Colonic mucosa (tissue), 4 donors: ENCODE results near the gene ZSWIM6. TPM values are rescaled to one million over a fixed set of nuclear protein-coding genes. Genes with fewer than 3 reads are reported as not detected.

ENCODE experiments used
- DNase-seq: peaks from one replicate; pipeline ENCODE4 v3.0.0-alpha.2; 2020
- H3K27ac ChIP-seq: fragments of 200-600 bp; one replicate; pipeline ENCODE4 v1.8.0; 2021
- H3K27me3 ChIP-seq: fragments of 200-600 bp; one replicate; pipeline ENCODE4 v1.8.0; 2021
- H3K36me3 ChIP-seq: fragments of 200-600 bp; one replicate; pipeline ENCODE4 v1.8.0; 2021
- H3K4me1 ChIP-seq: fragments of 200-600 bp; one replicate; pipeline ENCODE4 v1.8.0; 2021; ENCODE audit warnings: mild to moderate bottlenecking
- H3K4me3 ChIP-seq: fragments of 200-600 bp; one replicate; pipeline ENCODE4 v1.8.0; 2021
- H3K9ac ChIP-seq, 2 donors: one replicate each; pipeline ENCODE4 v1.7.0; 2013; ENCODE audit warnings: control low read depth in 2 of 2, low read depth in 2 of 2, low read length in 2 of 2
- H3K9me3 ChIP-seq: fragments of 200-600 bp; one replicate; pipeline ENCODE4 v1.8.0; 2021
- intact Hi-C: fragments of 100-400 bp; cut with DNase I; formaldehyde crosslinking; loops from one replicate; pipeline ENCODE4 v1.14.1; 2022
- total RNA-seq, 2 donors: library from RNA; stranded (reverse); fragmentation: NEBNext Ultra II Directional in 1 of 2; extraction: Animal tissue kit (Norgen Biotek cat#: 25700) in 1 of 2; gene quantifications; one replicate each; pipeline ENCODE4 v1.2.1, GENCODE V29; 2021
- TF ChIP-seq, protein P1 (sequence below): fragments of 200-600 bp; IDR thresholded peaks from one replicate; pipeline ENCODE4 v1.8.0; 2022; ENCODE audit warnings: antibody characterized with exemption, mild to moderate bottlenecking
- donor health status: healthy.
- donor health status: DM: no; HTN: no; CAD: no.
- donor health status: DM: no; HTN: no; CAD: no.

Gene ZSWIM6
- total RNA-seq, 2 donors from 2014 or later, result 16.4 to 24.5 TPM

- Histone ChIP-seq H3K4me1 (no peaks in the 10 kb centered on the region), H3K9me3 (no peaks in the 10 kb centered on the region), H3K4me3 (no peak overlapping the region), H3K27me3 (no peaks in the 10 kb centered on the region), H3K27ac (no peak overlapping the region), H3K36me3 (no peaks in the 10 kb centered on the region), H3K9ac (no peak overlapping the region)
- intact Hi-C loops, result no loop called here
- TF ChIP-seq, protein P1, sequence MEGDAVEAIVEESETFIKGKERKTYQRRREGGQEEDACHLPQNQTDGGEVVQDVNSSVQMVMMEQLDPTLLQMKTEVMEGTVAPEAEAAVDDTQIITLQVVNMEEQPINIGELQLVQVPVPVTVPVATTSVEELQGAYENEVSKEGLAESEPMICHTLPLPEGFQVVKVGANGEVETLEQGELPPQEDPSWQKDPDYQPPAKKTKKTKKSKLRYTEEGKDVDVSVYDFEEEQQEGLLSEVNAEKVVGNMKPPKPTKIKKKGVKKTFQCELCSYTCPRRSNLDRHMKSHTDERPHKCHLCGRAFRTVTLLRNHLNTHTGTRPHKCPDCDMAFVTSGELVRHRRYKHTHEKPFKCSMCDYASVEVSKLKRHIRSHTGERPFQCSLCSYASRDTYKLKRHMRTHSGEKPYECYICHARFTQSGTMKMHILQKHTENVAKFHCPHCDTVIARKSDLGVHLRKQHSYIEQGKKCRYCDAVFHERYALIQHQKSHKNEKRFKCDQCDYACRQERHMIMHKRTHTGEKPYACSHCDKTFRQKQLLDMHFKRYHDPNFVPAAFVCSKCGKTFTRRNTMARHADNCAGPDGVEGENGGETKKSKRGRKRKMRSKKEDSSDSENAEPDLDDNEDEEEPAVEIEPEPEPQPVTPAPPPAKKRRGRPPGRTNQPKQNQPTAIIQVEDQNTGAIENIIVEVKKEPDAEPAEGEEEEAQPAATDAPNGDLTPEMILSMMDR, result no peak
- DNase-seq, result no peak
Measured at GRCh38 chr5:61491861-61492260, 159.8 kb downstream of the ZSWIM6 start.

- TF ChIP-seq, protein P1, result no peak
- intact Hi-C loops, result no loop called here
- DNase-seq, result no peak
- no peak overlapping the region for H3K9ac ChIP-seq
- H3K36me3 ChIP-seq, result no peaks in the 10 kb centered on the region
- H3K9me3 ChIP-seq, result no peaks in the 10 kb centered on the region
- no peak overlapping the region for H3K4me3 ChIP-seq
- H3K4me1 ChIP-seq, result no peaks in the 10 kb centered on the region
- no peaks in the 10 kb centered on the region for H3K27me3 ChIP-seq
- no peak overlapping the region for H3K27ac ChIP-seq
Measured at GRCh38 chr5:61493973-61494372, 161.9 kb downstream of the ZSWIM6 start.

DNA sequence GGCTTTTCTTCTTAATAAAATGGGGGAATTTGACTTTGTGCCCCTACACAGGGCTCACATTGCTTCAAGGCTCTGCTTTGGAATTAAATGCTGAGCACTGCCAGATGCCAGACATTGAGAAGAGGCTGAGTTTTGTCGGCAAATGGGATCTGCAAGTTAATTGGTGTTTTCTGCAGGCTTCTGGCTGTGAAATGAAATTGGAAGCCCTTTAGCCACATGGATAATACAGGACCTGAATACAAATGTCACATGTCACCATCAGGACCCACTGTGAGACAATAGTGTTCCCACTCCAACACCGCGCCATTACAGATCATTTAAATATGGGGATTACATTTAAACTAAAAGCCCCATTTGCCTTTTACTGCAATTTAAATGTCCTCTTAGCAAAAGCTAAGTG, 164.4 kb downstream of the ZSWIM6 start:
- Histone ChIP-seq H3K27ac (no peak overlapping the region), H3K27me3 (no peaks in the 10 kb centered on the region), H3K9ac (no peak overlapping the region), H3K4me3 (no peak overlapping the region), H3K4me1 (no peaks in the 10 kb centered on the region), H3K36me3 (no peaks in the 10 kb centered on the region), H3K9me3 (no peaks in the 10 kb centered on the region)
- TF ChIP-seq, protein P1, result no peak
- intact Hi-C loops, result no loop called here
- no peak for DNase-seq

- Histone ChIP-seq H3K4me3 (no peak overlapping the region), H3K9me3 (no peaks in the 10 kb centered on the region), H3K36me3 (no peaks in the 10 kb centered on the region), H3K4me1 (no peaks in the 10 kb centered on the region), H3K27ac (no peak overlapping the region), H3K9ac (no peak overlapping the region), H3K27me3 (no peaks in the 10 kb centered on the region)
- DNase-seq, result no peak
- intact Hi-C loops, result no loop called here
- TF ChIP-seq, protein P1, result no peak
Measured at GRCh38 chr5:61496860-61497259, 164.8 kb downstream of the ZSWIM6 start.

DNA sequence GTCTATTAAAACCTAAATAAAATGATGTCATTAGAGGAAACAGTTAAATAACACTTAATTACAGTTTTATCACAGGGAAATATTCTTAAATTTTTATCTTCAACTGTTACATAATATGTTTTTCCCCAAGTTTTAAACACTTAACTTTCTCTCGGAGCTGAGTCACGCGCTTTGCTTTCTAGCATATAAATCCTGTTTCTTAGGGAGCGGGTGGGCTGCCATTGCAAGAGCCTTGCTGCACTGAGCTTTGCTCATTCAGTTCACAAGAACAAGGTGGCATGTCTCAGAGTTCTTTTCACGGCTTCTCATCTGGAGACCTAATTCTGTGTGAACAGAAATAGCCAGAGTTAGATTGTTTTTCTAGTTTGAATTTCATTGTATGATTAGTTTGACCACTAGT, 166.1 kb downstream of the ZSWIM6 start:
- no peak overlapping the region for H3K4me3 ChIP-seq
- no peak overlapping the region for H3K9ac ChIP-seq
- no peak for DNase-seq
- TF ChIP-seq, protein P1, result no peak
- no peaks in the 10 kb centered on the region for H3K36me3 ChIP-seq
- H3K9me3 ChIP-seq, result no peaks in the 10 kb centered on the region
- no peaks in the 10 kb centered on the region for H3K27me3 ChIP-seq
- H3K27ac ChIP-seq, result no peak overlapping the region
- intact Hi-C loops, result no loop called here
- no peaks in the 10 kb centered on the region for H3K4me1 ChIP-seq

DNA sequence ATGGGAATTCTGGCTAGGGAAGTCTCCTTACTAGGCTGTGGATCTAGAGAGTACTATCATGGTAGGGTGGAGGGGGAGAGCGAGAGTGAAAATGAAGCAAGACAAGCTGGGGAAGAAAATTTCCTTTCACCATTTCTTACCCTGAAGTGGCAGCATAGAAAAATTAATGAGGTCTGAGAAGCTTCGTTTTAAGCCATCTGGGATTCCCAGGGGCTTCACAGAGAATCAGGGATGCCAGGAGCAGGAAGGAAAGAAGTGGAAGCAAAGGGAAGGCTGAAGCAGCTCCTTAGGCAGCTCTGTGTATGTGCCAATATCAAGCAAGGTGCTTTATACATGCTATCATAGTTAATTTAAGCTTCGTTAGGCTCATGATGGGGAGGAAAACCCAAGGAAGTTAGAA, 169.9 kb downstream of the ZSWIM6 start:
- TF ChIP-seq, protein P1, result no peak
- Histone ChIP-seq H3K27ac (no peak overlapping the region), H3K36me3 (no peaks in the 10 kb centered on the region), H3K4me3 (no peak overlapping the region), H3K27me3 (no peaks in the 10 kb centered on the region), H3K4me1 (no peaks in the 10 kb centered on the region), H3K9ac (no peak overlapping the region), H3K9me3 (no peaks in the 10 kb centered on the region)
- intact Hi-C loops, result no loop called here
- no peak for DNase-seq
